ENCODE data around the gene SCUBE2.

DNA sequence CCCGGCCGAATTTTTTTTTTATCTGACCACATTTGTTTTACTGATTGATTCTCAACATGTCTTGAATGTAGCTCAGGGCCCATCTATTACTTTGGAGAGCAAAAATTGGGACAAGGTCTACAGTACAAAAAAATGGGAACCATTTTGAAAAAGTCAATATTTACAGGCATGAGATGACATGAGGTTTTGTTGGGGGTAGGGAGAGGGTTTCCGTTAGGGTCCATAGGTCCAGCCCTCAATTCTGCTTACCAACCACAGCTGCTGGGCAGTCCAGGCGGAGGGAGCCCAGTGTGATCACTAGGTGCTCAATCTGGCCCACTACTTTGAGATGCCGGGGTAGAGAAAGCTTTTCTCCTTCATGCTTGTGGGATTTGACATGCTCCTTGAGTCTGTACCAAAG, 105.9 kb downstream of the SCUBE2 start:
- TF ChIP-seq EZH2phosphoT487 (IDR thresholded peaks at IDR 0.05; ENCODE audit: insufficient read depth, low read depth): no peak
- no peak for TF ChIP-seq EZH2 (IDR thresholded peaks at IDR 0.05; ENCODE audit: insufficient read depth, poor library complexity, severe bottlenecking)
